ENCODE data around the gene PNO1.

PNO1 gene

GRCh38 chr2:68214381-68214780 is 56.7 kb downstream of the PNO1 start:
- Histone ChIP-seq H3K4me3 (ENCODE audit: low read length in 2 of 2) (no peak overlapping the region), H2BK15ac (ENCODE audit: low read length) (no peak overlapping the region), H3K23ac (ENCODE audit: low read depth, low read length, poor library complexity) (no peak overlapping the region), H4K8ac (ENCODE audit: low read depth, low read length) (no peak overlapping the region), H2BK5ac (ENCODE audit: low read length) (no peak overlapping the region), H2AK5ac (ENCODE audit: low read depth, low read length) (no peak overlapping the region), H3K14ac (ENCODE audit: low read length) (no peak overlapping the region), H3K4ac (ENCODE audit: low read length) (no peak overlapping the region), H2AFZ (ENCODE audit: low read length) (no peak overlapping the region), H2BK120ac (ENCODE audit: low read depth, low read length) (no peak overlapping the region), H4K91ac (ENCODE audit: low read depth, low read length, poor library complexity) (no peak overlapping the region), H3K9me3 (replicated peaks in 1 of 2; ENCODE audit: control insufficient read depth in 2 of 2, insufficient read depth in 1 of 2, low read depth in 1 of 2, low read length in 2 of 2) (peaks cover 2 to 3% of the 10 kb centered on the region in 2 donors), H3K36me3 (replicated peaks in 1 of 2; ENCODE audit: control insufficient read depth in 2 of 2, insufficient read depth in 2 of 2, low read length in 2 of 2) (peaks cover 2 to 53% of the 10 kb centered on the region in 2 donors), H3K4me1 (ENCODE audit: control insufficient read depth in 2 of 2, insufficient read depth in 1 of 2, low read depth in 1 of 2, low read length in 2 of 2) (peaks cover 0 to 2% of the 10 kb centered on the region in 2 donors), H3K27ac (replicated peaks; ENCODE audit: low read length) (no peak overlapping the region), H3K18ac (ENCODE audit: low read length) (no peak overlapping the region), H3K79me1 (ENCODE audit: low read depth, low read length) (peaks cover 2% of the 10 kb centered on the region), H3K9ac (ENCODE audit: low read depth, low read length, poor library complexity) (no peak overlapping the region), H3K4me2 (ENCODE audit: insufficient read depth, low read length, poor library complexity, severe bottlenecking) (no peak overlapping the region), H2BK12ac (ENCODE audit: low read length) (no peak overlapping the region), H3K27me3 (ENCODE audit: control insufficient read depth in 3 of 3, insufficient read depth in 3 of 3, low read depth in 1 of 3, low read length in 3 of 3) (peaks cover 0 to 2% (median 0%) of the 10 kb centered on the region in 3 experiments)
- no CpG with 5 or more reads among the region's 5 CpGs for WGBS, 2 donors (ENCODE audit: extremely low coverage in 2 of 2, insufficient read length in 2 of 2, insufficient replicate concordance in 1 of 2)
- DNase-seq (ENCODE audit: low spot score), result no peak

GRCh38 chr2:68216454-68217310 is 59.0 kb downstream of the PNO1 start:
- Histone ChIP-seq H2BK12ac (ENCODE audit: low read length) (no peak overlapping the region), H3K27me3 (ENCODE audit: control insufficient read depth in 3 of 3, insufficient read depth in 3 of 3, low read depth in 1 of 3, low read length in 3 of 3) (peaks cover 0 to 2% (median 0%) of the 10 kb centered on the region in 3 experiments), H2BK120ac (ENCODE audit: low read depth, low read length) (no peak overlapping the region), H4K8ac (ENCODE audit: low read depth, low read length) (no peak overlapping the region), H3K23ac (ENCODE audit: low read depth, low read length, poor library complexity) (no peak overlapping the region), H2AK5ac (ENCODE audit: low read depth, low read length) (no peak overlapping the region), H2BK5ac (ENCODE audit: low read length) (no peak overlapping the region), H3K18ac (ENCODE audit: low read length) (no peak overlapping the region), H3K9me3 (replicated peaks in 1 of 2; ENCODE audit: control insufficient read depth in 2 of 2, insufficient read depth in 1 of 2, low read depth in 1 of 2, low read length in 2 of 2) (peaks cover 0 to 9% of the 10 kb centered on the region in 2 donors), H3K14ac (ENCODE audit: low read length) (no peak overlapping the region), H3K36me3 (replicated peaks in 1 of 2; ENCODE audit: control insufficient read depth in 2 of 2, insufficient read depth in 2 of 2, low read length in 2 of 2) (peaks cover 2 to 57% of the 10 kb centered on the region in 2 donors), H3K4me3 (ENCODE audit: low read length in 2 of 2) (no peak overlapping the region), H3K4ac (ENCODE audit: low read length) (no peak overlapping the region), H3K4me2 (ENCODE audit: insufficient read depth, low read length, poor library complexity, severe bottlenecking) (no peak overlapping the region), H3K9ac (ENCODE audit: low read depth, low read length, poor library complexity) (no peak overlapping the region), H4K91ac (ENCODE audit: low read depth, low read length, poor library complexity) (no peak overlapping the region), H3K27ac (replicated peaks; ENCODE audit: low read length) (no peak overlapping the region), H3K4me1 (ENCODE audit: control insufficient read depth in 2 of 2, insufficient read depth in 1 of 2, low read depth in 1 of 2, low read length in 2 of 2) (no peaks in the 10 kb centered on the region), H3K79me1 (ENCODE audit: low read depth, low read length) (peaks cover 2% of the 10 kb centered on the region), H2BK15ac (ENCODE audit: low read length) (no peak overlapping the region), H2AFZ (ENCODE audit: low read length) (no peak overlapping the region)
- no peak for DNase-seq (ENCODE audit: low spot score)
- WGBS, 2 donors (ENCODE audit: extremely low coverage in 2 of 2, insufficient read length in 2 of 2, insufficient replicate concordance in 1 of 2), result no CpG with 5 or more reads among the region's 2 CpGs

GRCh38 chr2:68217729-68218128 is 60.0 kb downstream of the PNO1 start:
- H2BK12ac ChIP-seq (ENCODE audit: low read length), result no peak overlapping the region
- no peak overlapping the region for H2AK5ac ChIP-seq (ENCODE audit: low read depth, low read length)
- H3K9ac ChIP-seq (ENCODE audit: low read depth, low read length, poor library complexity), result no peak overlapping the region
- H3K27ac ChIP-seq (replicated peaks; ENCODE audit: low read length), result no peak overlapping the region
- no peak overlapping the region for H2BK15ac ChIP-seq (ENCODE audit: low read length)
- no peak overlapping the region for H3K4me3 ChIP-seq (ENCODE audit: low read length in 2 of 2)
- H3K4ac ChIP-seq (ENCODE audit: low read length), result no peak overlapping the region
- no peak overlapping the region for H2AFZ ChIP-seq (ENCODE audit: low read length)
- H3K4me2 ChIP-seq (ENCODE audit: insufficient read depth, low read length, poor library complexity, severe bottlenecking), result no peak overlapping the region
- H3K36me3 ChIP-seq (replicated peaks in 1 of 2; ENCODE audit: control insufficient read depth in 2 of 2, insufficient read depth in 2 of 2, low read length in 2 of 2), result peaks cover 0 to 52% of the 10 kb centered on the region in 2 donors
- no peak overlapping the region for H3K18ac ChIP-seq (ENCODE audit: low read length)
- WGBS, 2 donors (ENCODE audit: extremely low coverage in 2 of 2, insufficient read length in 2 of 2, insufficient replicate concordance in 1 of 2), result no CpG with 5 or more reads among the region's 3 CpGs
- no peak overlapping the region for H3K23ac ChIP-seq (ENCODE audit: low read depth, low read length, poor library complexity)
- H4K8ac ChIP-seq (ENCODE audit: low read depth, low read length), result no peak overlapping the region
- no peak for DNase-seq (ENCODE audit: low spot score)
- H3K79me1 ChIP-seq (ENCODE audit: low read depth, low read length), result peaks cover 2% of the 10 kb centered on the region
- H3K14ac ChIP-seq (ENCODE audit: low read length), result no peak overlapping the region
- no peaks in the 10 kb centered on the region for H3K27me3 ChIP-seq (ENCODE audit: control insufficient read depth in 3 of 3, insufficient read depth in 3 of 3, low read depth in 1 of 3, low read length in 3 of 3)
- H2BK5ac ChIP-seq (ENCODE audit: low read length), result no peak overlapping the region
- H4K91ac ChIP-seq (ENCODE audit: low read depth, low read length, poor library complexity), result no peak overlapping the region
- no peaks in the 10 kb centered on the region for H3K4me1 ChIP-seq (ENCODE audit: control insufficient read depth in 2 of 2, insufficient read depth in 1 of 2, low read depth in 1 of 2, low read length in 2 of 2)
- peaks cover 0 to 12% of the 10 kb centered on the region in 2 donors for H3K9me3 ChIP-seq (replicated peaks in 1 of 2; ENCODE audit: control insufficient read depth in 2 of 2, insufficient read depth in 1 of 2, low read depth in 1 of 2, low read length in 2 of 2)
- H2BK120ac ChIP-seq (ENCODE audit: low read depth, low read length), result no peak overlapping the region

- Histone ChIP-seq H2AFZ (ENCODE audit: low read length) (no peak overlapping the region), H3K4me1 (ENCODE audit: control insufficient read depth in 2 of 2, insufficient read depth in 1 of 2, low read depth in 1 of 2, low read length in 2 of 2) (no peaks in the 10 kb centered on the region), H3K36me3 (replicated peaks in 1 of 2; ENCODE audit: control insufficient read depth in 2 of 2, insufficient read depth in 2 of 2, low read length in 2 of 2) (peaks cover 0 to 45% of the 10 kb centered on the region in 2 donors), H3K4me3 (ENCODE audit: low read length in 2 of 2) (no peak overlapping the region), H3K18ac (ENCODE audit: low read length) (no peak overlapping the region), H3K27me3 (ENCODE audit: control insufficient read depth in 3 of 3, insufficient read depth in 3 of 3, low read depth in 1 of 3, low read length in 3 of 3) (no peaks in the 10 kb centered on the region), H2BK12ac (ENCODE audit: low read length) (no peak overlapping the region), H3K4me2 (ENCODE audit: insufficient read depth, low read length, poor library complexity, severe bottlenecking) (no peak overlapping the region), H4K8ac (ENCODE audit: low read depth, low read length) (no peak overlapping the region), H3K23ac (ENCODE audit: low read depth, low read length, poor library complexity) (no peak overlapping the region), H3K9ac (ENCODE audit: low read depth, low read length, poor library complexity) (no peak overlapping the region), H3K27ac (replicated peaks; ENCODE audit: low read length) (no peak overlapping the region), H3K14ac (ENCODE audit: low read length) (no peak overlapping the region), H2BK5ac (ENCODE audit: low read length) (no peak overlapping the region), H2BK120ac (ENCODE audit: low read depth, low read length) (no peak overlapping the region), H2BK15ac (ENCODE audit: low read length) (no peak overlapping the region), H3K4ac (ENCODE audit: low read length) (no peak overlapping the region), H3K79me1 (ENCODE audit: low read depth, low read length) (peaks cover 2% of the 10 kb centered on the region), H3K9me3 (replicated peaks in 1 of 2; ENCODE audit: control insufficient read depth in 2 of 2, insufficient read depth in 1 of 2, low read depth in 1 of 2, low read length in 2 of 2) (peaks cover 0 to 12% of the 10 kb centered on the region in 2 donors), H2AK5ac (ENCODE audit: low read depth, low read length) (no peak overlapping the region), H4K91ac (ENCODE audit: low read depth, low read length, poor library complexity) (no peak overlapping the region)
- no CpG with 5 or more reads among the region's 1 CpG for WGBS, 2 donors (ENCODE audit: extremely low coverage in 2 of 2, insufficient read length in 2 of 2, insufficient replicate concordance in 1 of 2)
- no peak for DNase-seq (ENCODE audit: low spot score)
Measured at GRCh38 chr2:68218343-68218901, 60.7 kb downstream of the PNO1 start.
